Vagina (tissue), 2 donors: ENCODE measurements around the gene ZNF638. TPM values are rescaled to one million over a fixed set of nuclear protein-coding genes. Genes with fewer than 3 reads are reported as not detected.

Experiments
- DNase-seq, 2 donors: peaks; one replicate each; pipeline ENCODE4 v3.0.0-alpha.2; 2017; ENCODE audit errors: extremely low spot score in 2 of 2
- H3K27ac ChIP-seq: fragments of 200-600 bp; sonication (generic); one replicate; pipeline ENCODE4 v1.5.1; 2019
- H3K27me3 ChIP-seq: fragments of 200-600 bp; sonication (generic); one replicate; pipeline ENCODE4 v1.5.1; 2019
- H3K36me3 ChIP-seq, 2 donors: fragments of 200-600 bp; sonication (generic); one replicate each; pipeline ENCODE4 v1.5.1; 2017 to 2019
- H3K4me1 ChIP-seq: fragments of 200-600 bp; sonication (generic); one replicate; pipeline ENCODE4 v1.5.1; 2019
- H3K4me3 ChIP-seq, 2 donors: fragments of 200-600 bp; sonication (generic); 1 replicate in 1 of 2; 2 replicates in 1 of 2; pipeline ENCODE4 v1.5.1; 2016 to 2019
- H3K9me3 ChIP-seq: fragments of 200-600 bp; sonication (generic); one replicate; pipeline ENCODE4 v1.5.1; 2019
- CTCF ChIP-seq, 3 experiments: fragments of 450-650 bp in 2 of 3; fragments of 200-600 bp in 1 of 3; sonication (generic) in 1 of 3; IDR thresholded peaks; one replicate each; pipeline ENCODE4 v1.5.1; 2017 to 2019; ENCODE audit warnings: antibody characterized with exemption in 3 of 3, mild to moderate bottlenecking in 2 of 3, moderate library complexity in 2 of 3
- POLR2A ChIP-seq, 2 donors: fragments of 450-650 bp; IDR thresholded peaks; one replicate each; pipeline ENCODE4 v1.6.1; 2017; ENCODE audit warnings: antibody characterized with exemption in 2 of 2, mild to moderate bottlenecking in 2 of 2, moderate library complexity in 2 of 2
- POLR2AphosphoS5 ChIP-seq, 2 donors: sonication (generic); formaldehyde crosslinking; IDR thresholded peaks; one replicate each; pipeline ENCODE4 v1.9.0; 2017; ENCODE audit warnings: antibody characterized with exemption in 2 of 2, mild to moderate bottlenecking in 2 of 2, low read depth in 1 of 2; ENCODE audit not compliant: insufficient read depth in 1 of 2
- intact Hi-C: fragments of 100-400 bp; cut with DNase I; formaldehyde crosslinking; loops from one replicate; pipeline ENCODE4 v1.15.1; 2023
- small RNA-seq: library from RNA; depleted of rRNA; stranded (forward); fragments of <200 nt; gene quantifications from one replicate; pipeline ENCODE3, GENCODE V24; 2016
- total RNA-seq: library from RNA; depleted of rRNA; stranded (reverse); fragments of >200 nt; gene quantifications from one replicate; pipeline ENCODE4 v1.2.3, GENCODE V29; 2016

The ZNF638 gene
- total RNA-seq, 1 donor from 2014 or later = 139 TPM

GRCh38 chr2:71483246-71483645 is 151.7 kb downstream of the ZNF638 start:
- intact Hi-C loops = no loop called here
- H3K36me3 ChIP-seq = no peaks in the 10 kb centered on the region
- TF ChIP-seq POLR2A (IDR thresholded peaks at IDR 0.05) = no peak
- H3K27me3 ChIP-seq = no peaks in the 10 kb centered on the region
- H3K9me3 ChIP-seq = no peaks in the 10 kb centered on the region
- DNase-seq = no peak
- no peak overlapping the region for H3K27ac ChIP-seq
- H3K4me1 ChIP-seq = no peaks in the 10 kb centered on the region
- no peak overlapping the region for H3K4me3 ChIP-seq

- H3K27me3 ChIP-seq = no peaks in the 10 kb centered on the region
- H3K27ac ChIP-seq = no peak overlapping the region
- intact Hi-C loops = no loop called here
- H3K4me1 ChIP-seq = no peaks in the 10 kb centered on the region
- no peaks in the 10 kb centered on the region for H3K9me3 ChIP-seq
- no peak for DNase-seq
- TF ChIP-seq POLR2A (IDR thresholded peaks at IDR 0.05) = no peak
- TF ChIP-seq POLR2AphosphoS5 (IDR thresholded peaks at IDR 0.05; ENCODE audit: insufficient read depth in 1 of 2, low read depth in 1 of 2) = no peak
- no peak for TF ChIP-seq CTCF (IDR thresholded peaks at IDR 0.05)
- no peaks in the 10 kb centered on the region for H3K36me3 ChIP-seq
- H3K4me3 ChIP-seq = no peak overlapping the region
Observed at GRCh38 chr2:71484354-71484753, 152.8 kb downstream of the ZNF638 start.

Small RNAs within 50 kb of the gene (small RNA-seq; reads per million reads assigned to genes)
- gene RNU6-105P = not detected

Other genes with a start within 250 kb of the ZNF638 start
- 12.8 TPM for gene MCEE, start 201.6 kb upstream of the ZNF638 start, total RNA-seq
- gene MPHOSPH10, start 201.1 kb upstream of the ZNF638 start, total RNA-seq = 21.6 TPM
- gene PAIP2B, start 104.7 kb upstream of the ZNF638 start, total RNA-seq = 7.6 TPM
- 10.1 TPM for gene DYSF, start 121.8 kb downstream of the ZNF638 start, total RNA-seq